Measurements from ENCODE around the gene LINGO3.

- no peak for TF ChIP-seq POLR2A (IDR thresholded peaks at IDR 0.05)
- TF ChIP-seq, protein P1, sequence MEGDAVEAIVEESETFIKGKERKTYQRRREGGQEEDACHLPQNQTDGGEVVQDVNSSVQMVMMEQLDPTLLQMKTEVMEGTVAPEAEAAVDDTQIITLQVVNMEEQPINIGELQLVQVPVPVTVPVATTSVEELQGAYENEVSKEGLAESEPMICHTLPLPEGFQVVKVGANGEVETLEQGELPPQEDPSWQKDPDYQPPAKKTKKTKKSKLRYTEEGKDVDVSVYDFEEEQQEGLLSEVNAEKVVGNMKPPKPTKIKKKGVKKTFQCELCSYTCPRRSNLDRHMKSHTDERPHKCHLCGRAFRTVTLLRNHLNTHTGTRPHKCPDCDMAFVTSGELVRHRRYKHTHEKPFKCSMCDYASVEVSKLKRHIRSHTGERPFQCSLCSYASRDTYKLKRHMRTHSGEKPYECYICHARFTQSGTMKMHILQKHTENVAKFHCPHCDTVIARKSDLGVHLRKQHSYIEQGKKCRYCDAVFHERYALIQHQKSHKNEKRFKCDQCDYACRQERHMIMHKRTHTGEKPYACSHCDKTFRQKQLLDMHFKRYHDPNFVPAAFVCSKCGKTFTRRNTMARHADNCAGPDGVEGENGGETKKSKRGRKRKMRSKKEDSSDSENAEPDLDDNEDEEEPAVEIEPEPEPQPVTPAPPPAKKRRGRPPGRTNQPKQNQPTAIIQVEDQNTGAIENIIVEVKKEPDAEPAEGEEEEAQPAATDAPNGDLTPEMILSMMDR (IDR thresholded peaks at IDR 0.05), result no peak
These were observed 7.3 kb upstream of the LINGO3 start for GRCh38 chr19:2315121-2315817.
